PC-9 (cell line): ENCODE data around the gene SPTBN5. TPM values are rescaled to one million over a fixed set of nuclear protein-coding genes. Genes with fewer than 3 reads are reported as not detected.
A peak's percentile ranks its signal among the peaks of the same experiment; 100 is the strongest.

ENCODE experiments used
- BruUV-seq: library from RNA; stranded (reverse); fragments of 400-500 nt; replicated peaks from 2 replicates; lab custom pipeline; 2021; lab: Mats Ljungman, UMichigan
- CTCF ChIA-PET: fragments of 300-600 bp; sonication (Branson Sonifier 250); formaldehyde crosslinking; loops from one replicate; lab custom pipeline; 2022; ENCODE audit warnings: antibody characterized with exemption; lab: Charles Lee
- POLR2A ChIA-PET: fragments of 300-600 bp; sonication (Branson Sonifier 250); formaldehyde crosslinking; loops from one replicate; lab custom pipeline; 2022; ENCODE audit warnings: antibody characterized with exemption; ENCODE audit not compliant: unreplicated experiment; lab: Charles Lee
- DNase-seq, 2 experiments: peaks; one replicate each; pipeline versions ENCODE4 v3.0.0 to v3.0.0-alpha.2; 2015 to 2022; ENCODE audit warnings: mixed read lengths in 1 of 2
- H2AFZ ChIP-seq: fragments of 200-600 bp; sonication (generic); 2 replicates; pipeline ENCODE4 v1.8.1; 2017; ENCODE audit warnings: antibody characterized with exemption
- H3F3A ChIP-seq: fragments of 200-600 bp; sonication (generic); 2 replicates; pipeline ENCODE4 v1.8.1; 2017; ENCODE audit warnings: antibody characterized with exemption, mild to moderate bottlenecking, low read depth; ENCODE audit not compliant: insufficient read depth
- H3K27ac ChIP-seq: fragments of 200-600 bp; sonication (generic); 2 replicates; pipeline ENCODE4 v1.6.1; 2016; ENCODE audit warnings: mixed run types
- H3K27me3 ChIP-seq: fragments of 200-600 bp; sonication (generic); 2 replicates; pipeline ENCODE4 v1.6.1; 2016; ENCODE audit warnings: low read depth, mixed run types; ENCODE audit not compliant: insufficient read depth
- H3K36me3 ChIP-seq: fragments of 200-600 bp; sonication (generic); 2 replicates; pipeline ENCODE4 v1.6.1; 2016; ENCODE audit warnings: low read depth, mixed run types
- H3K4me1 ChIP-seq: fragments of 200-600 bp; sonication (generic); replicated peaks from 2 replicates; pipeline ENCODE4 v1.6.1; 2016; ENCODE audit warnings: mixed run types; ENCODE audit not compliant: insufficient read depth
- H3K4me2 ChIP-seq: fragments of 200-600 bp; sonication (generic); 2 replicates; pipeline ENCODE4 v1.6.1; 2017; ENCODE audit warnings: mixed run types
- H3K4me3 ChIP-seq: fragments of 200-600 bp; sonication (generic); 2 replicates; pipeline ENCODE4 v1.6.1; 2016; ENCODE audit warnings: mixed run types
- H3K79me2 ChIP-seq: fragments of 200-600 bp; sonication (generic); 2 replicates; pipeline ENCODE4 v1.6.1; 2017; ENCODE audit warnings: low read depth, mixed run types
- H3K9me2 ChIP-seq: fragments of 200-600 bp; sonication (generic); 2 replicates; pipeline ENCODE4 v1.8.1; 2017; ENCODE audit warnings: mild to moderate bottlenecking; ENCODE audit not compliant: insufficient read depth
- H3K9me3 ChIP-seq: fragments of 200-600 bp; sonication (generic); 2 replicates; pipeline ENCODE4 v1.8.1; 2016; ENCODE audit warnings: low read depth; ENCODE audit not compliant: insufficient read depth
- H4K20me1 ChIP-seq: fragments of 200-600 bp; sonication (generic); 2 replicates; pipeline ENCODE4 v1.8.1; 2017; ENCODE audit not compliant: insufficient read depth
- CTCF ChIP-seq: fragments of 200-600 bp; sonication (generic); conservative IDR thresholded peaks from 2 replicates; pipeline ENCODE4 v1.6.1; 2017; ENCODE audit warnings: mixed run types, antibody characterized with exemption, mild to moderate bottlenecking, moderate library complexity
- EZH2 ChIP-seq: fragments of 200-600 bp; sonication (generic); IDR thresholded peaks from 2 replicates; pipeline ENCODE4 v1.8.0; 2017; ENCODE audit warnings: antibody characterized with exemption, low read depth
- intact Hi-C: fragments of 100-400 bp; cut with micrococcal nuclease; formaldehyde crosslinking; loops from one replicate; pipeline ENCODE4 v1.10.0; 2022; ENCODE audit not compliant: unreplicated experiment
- total RNA-seq: library from RNA; stranded (reverse); gene quantifications from 2 replicates; pipeline ENCODE4 v1.2.3, GENCODE V29; 2021

The SPTBN5 gene
- total RNA-seq, 1 experiment from 2014 or later, result 2.6 TPM

- intact Hi-C loops, result no loop called here
- BruUV-seq, result no TSS peak
- DNase-seq, result peak in 1 of 2 experiments; percentile 47
These were observed 46.6 kb upstream of the SPTBN5 start for GRCh38 chr15:41940441-41940857.

DNA sequence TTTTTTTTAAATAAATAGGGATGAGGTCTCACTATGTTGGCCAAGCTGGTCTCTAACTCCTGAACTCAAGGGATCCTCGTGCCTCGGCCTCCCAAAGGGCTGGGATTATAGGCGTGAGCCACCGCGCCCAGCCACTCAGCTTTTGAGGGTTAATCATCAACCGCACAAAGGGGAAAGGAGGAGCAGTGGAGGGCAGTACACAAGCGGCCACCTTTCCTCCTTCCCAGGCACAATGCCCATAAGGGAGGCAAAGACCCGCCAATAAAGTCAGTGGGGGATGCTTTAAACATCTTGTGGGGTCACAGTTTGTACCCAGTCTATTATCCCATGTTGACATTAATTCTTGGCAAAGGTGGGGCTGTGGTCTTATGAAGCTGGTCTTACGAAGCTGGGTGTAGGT, 46.1 kb upstream of the SPTBN5 start:
- Histone ChIP-seq H3K36me3 (no peaks in the 10 kb centered on the region), H3K4me1 (peaks cover 25% of the 10 kb centered on the region), H4K20me1 (no peaks in the 10 kb centered on the region; the same call in 1 of the 2 replicates), H3K4me3 (no peak overlapping the region), H3K4me2 (no peak overlapping the region), H2AFZ (no peak overlapping the region), H3K79me2 (no peaks in the 10 kb centered on the region), H3F3A (peaks cover 14% of the 10 kb centered on the region; the same call in 1 of the 2 replicates), H3K27me3 (no peaks in the 10 kb centered on the region), H3K9me3 (no peaks in the 10 kb centered on the region), H3K27ac (no peak overlapping the region), H3K9me2 (no peaks in the 10 kb centered on the region)
- no peak for DNase-seq
- no peak for TF ChIP-seq EZH2
- TF ChIP-seq CTCF, result no peak
- CTCF ChIA-PET, result no interaction called here
- no TSS peak for BruUV-seq
- POLR2A ChIA-PET, result no interaction called here
- intact Hi-C loops, result no loop called here

More at GRCh38 chr15:41940441-41940857, 46.6 kb upstream of the SPTBN5 start:
- TF ChIP-seq EZH2 (no peak), CTCF (no peak)
- Histone ChIP-seq H3K4me1 (peaks cover 21% of the 10 kb centered on the region), H2AFZ (no peak overlapping the region), H3K27me3 (no peaks in the 10 kb centered on the region), H3K9me2 (no peaks in the 10 kb centered on the region), H3K9me3 (no peaks in the 10 kb centered on the region), H3K27ac (no peak overlapping the region), H3K79me2 (no peaks in the 10 kb centered on the region), H3K4me3 (no peak overlapping the region), H3F3A (peaks cover 10% of the 10 kb centered on the region; the same call in 1 of the 2 replicates), H3K4me2 (no peak overlapping the region), H4K20me1 (no peaks in the 10 kb centered on the region; the same call in 1 of the 2 replicates), H3K36me3 (no peaks in the 10 kb centered on the region)
- ChIA-PET POLR2A (no interaction called here), CTCF (no interaction called here)

- H3F3A ChIP-seq, result peaks cover 9% of the 10 kb centered on the region; the same call in 1 of the 2 replicates
- DNase-seq, result no peak
- no peaks in the 10 kb centered on the region for H3K79me2 ChIP-seq
- ChIA-PET CTCF (no interaction called here), POLR2A (no interaction called here)
- H3K27ac ChIP-seq, result no peak overlapping the region
- TF ChIP-seq EZH2 (no peak), CTCF (no peak)
- no peaks in the 10 kb centered on the region for H3K9me3 ChIP-seq
- no peaks in the 10 kb centered on the region for H4K20me1 ChIP-seq
- H3K27me3 ChIP-seq, result no peaks in the 10 kb centered on the region
- H3K36me3 ChIP-seq, result no peaks in the 10 kb centered on the region
- intact Hi-C loops, result no loop called here
- no peak overlapping the region for H3K4me2 ChIP-seq
- H2AFZ ChIP-seq, result no peak overlapping the region
- H3K4me3 ChIP-seq, result no peak overlapping the region
- peaks cover 30% of the 10 kb centered on the region for H3K4me1 ChIP-seq
- H3K9me2 ChIP-seq, result no peaks in the 10 kb centered on the region
- BruUV-seq, result no TSS peak
These were observed 43.7 kb upstream of the SPTBN5 start for GRCh38 chr15:41937568-41937923.
